IMR-90 (cell line): ENCODE results near the gene TDRD7. TPM values are rescaled to one million over a fixed set of nuclear protein-coding genes. Genes with fewer than 3 reads are reported as not detected.

Experiments
- ATAC-seq: fragments of 200-7000 bp; cut with Tn5 transposase; 2 replicates; pipeline ENCODE4 v1.9.1; 2020; ENCODE audit warnings: low read depth, mild to moderate bottlenecking, moderate library complexity
- BruUV-seq: library from RNA; stranded (reverse); fragments of 400-500 nt; replicated peaks from 2 replicates; lab custom pipeline; 2021; lab: Mats Ljungman, UMichigan
- CTCF ChIA-PET: fragments of 300-600 bp; formaldehyde crosslinking; extraction: SDS; loops from one replicate; lab custom pipeline; 2021; ENCODE audit warnings: antibody characterized with exemption; lab: Yijun Ruan, JAX
- POLR2A ChIA-PET: fragments of 300-600 bp; sonication (Branson Sonifier 250); formaldehyde crosslinking; loops from one replicate; lab custom pipeline; 2022; ENCODE audit warnings: antibody characterized with exemption; ENCODE audit not compliant: unreplicated experiment; lab: Charles Lee
- DNase-seq: peaks from one replicate; pipeline ENCODE4 v3.0.0; 2013
- H2AFZ ChIP-seq: replicated peaks from 2 replicates; pipeline ENCODE3; 2013; ENCODE audit warnings: low read length, mild to moderate bottlenecking; ENCODE audit not compliant: poor library complexity
- H2AK5ac ChIP-seq: 2 replicates; pipeline ENCODE4 v1.6.1; 2013; ENCODE audit warnings: low read depth, low read length, inconsistent platforms
- H2AK9ac ChIP-seq: replicated peaks from 2 replicates; pipeline ENCODE3; 2013; ENCODE audit warnings: mild to moderate bottlenecking, low read depth, low read length, moderate library complexity; ENCODE audit not compliant: poor library complexity
- H2BK120ac ChIP-seq: 2 replicates; pipeline ENCODE4 v1.6.1; 2013; ENCODE audit warnings: low read depth, low read length, inconsistent platforms
- H2BK15ac ChIP-seq: 3 replicates; pipeline ENCODE4 v1.6.1; 2013; ENCODE audit warnings: low read depth, low read length, inconsistent platforms
- H2BK20ac ChIP-seq: 2 replicates; pipeline ENCODE4 v1.6.1; 2013; ENCODE audit warnings: low read depth, mild to moderate bottlenecking, inconsistent platforms, low read length, moderate library complexity
- H2BK5ac ChIP-seq: 2 replicates; pipeline ENCODE4 v1.6.1; 2013; ENCODE audit warnings: mild to moderate bottlenecking, low read depth, low read length, inconsistent platforms; ENCODE audit not compliant: poor library complexity, severe bottlenecking
- H3K14ac ChIP-seq: replicated peaks from 2 replicates; pipeline ENCODE4 v1.6.1; 2013; ENCODE audit warnings: low read depth, low read length, inconsistent platforms
- H3K18ac ChIP-seq: 2 replicates; pipeline ENCODE4 v1.6.1; 2013; ENCODE audit warnings: low read depth, low read length, control low read depth
- H3K23ac ChIP-seq: 2 replicates; pipeline ENCODE4 v1.6.1; 2013; ENCODE audit warnings: low read depth, low read length, inconsistent platforms
- H3K27ac ChIP-seq: 2 replicates; pipeline ENCODE4 v1.5.1; 2013; ENCODE audit warnings: mild to moderate bottlenecking, control low read depth, low read length; ENCODE audit not compliant: insufficient read depth
- H3K27me3 ChIP-seq: 2 replicates; pipeline ENCODE4 v1.6.1; 2013; ENCODE audit warnings: low read length; ENCODE audit not compliant: control insufficient read depth, insufficient read depth
- H3K36me3 ChIP-seq: 2 replicates; pipeline ENCODE4 v1.6.1; 2013; ENCODE audit warnings: low read length, mixed read lengths; ENCODE audit not compliant: control insufficient read depth, insufficient read depth
- H3K4ac ChIP-seq: 2 replicates; pipeline ENCODE4 v1.6.1; 2013; ENCODE audit warnings: low read depth, low read length, inconsistent platforms
- H3K4me1 ChIP-seq: 2 replicates; pipeline ENCODE4 v1.6.1; 2013; ENCODE audit warnings: low read length, mixed read lengths; ENCODE audit not compliant: control insufficient read depth, insufficient read depth
- H3K4me2 ChIP-seq: 2 replicates; pipeline ENCODE4 v1.6.1; 2013; ENCODE audit warnings: low read depth, mild to moderate bottlenecking, control low read depth, low read length, moderate library complexity
- H3K4me3 ChIP-seq: 2 replicates; pipeline ENCODE4 v1.5.1; 2013; ENCODE audit warnings: low read depth, mild to moderate bottlenecking, control low read depth, low read length, moderate library complexity; ENCODE audit not compliant: insufficient read depth
- H3K56ac ChIP-seq: 2 replicates; pipeline ENCODE4 v1.6.1; 2013; ENCODE audit warnings: low read length, inconsistent platforms; ENCODE audit not compliant: insufficient read depth; ENCODE audit errors: extremely low read depth
- H3K79me1 ChIP-seq, 2 experiments: 2 replicates each; pipeline ENCODE4 v1.6.1; 2013; ENCODE audit warnings: low read length in 2 of 2, inconsistent platforms in 1 of 2, low read depth in 1 of 2
- H3K9ac ChIP-seq: 2 replicates; pipeline ENCODE4 v1.6.1; 2013; ENCODE audit warnings: low read depth, low read length, control low read depth
- H3K9me1 ChIP-seq: 2 replicates; pipeline ENCODE4 v1.6.1; 2013; ENCODE audit warnings: low read length, inconsistent platforms; ENCODE audit not compliant: insufficient read depth
- H3K9me3 ChIP-seq: 2 replicates; pipeline ENCODE4 v1.6.1; 2013; ENCODE audit warnings: low read length; ENCODE audit not compliant: control insufficient read depth, insufficient read depth
- H4K20me1 ChIP-seq: 2 replicates; pipeline ENCODE4 v1.6.1; 2013; ENCODE audit warnings: low read length, inconsistent platforms; ENCODE audit not compliant: insufficient read depth
- H4K5ac ChIP-seq: 2 replicates; pipeline ENCODE4 v1.6.1; 2013; ENCODE audit warnings: mild to moderate bottlenecking, low read depth, low read length, control low read depth
- H4K8ac ChIP-seq, 2 experiments: 2 replicates each; pipeline ENCODE4 v1.6.1; 2013; ENCODE audit warnings: low read depth in 2 of 2, low read length in 2 of 2, control low read depth in 1 of 2, inconsistent platforms in 1 of 2
- H4K91ac ChIP-seq: 2 replicates; pipeline ENCODE4 v1.6.1; 2013; ENCODE audit warnings: low read depth, low read length, inconsistent platforms; ENCODE audit not compliant: insufficient read depth
- BHLHE40 ChIP-seq: fragments of 150-350 bp; IDR thresholded peaks from 2 replicates; pipeline ENCODE4 v1.6.1; 2016; ENCODE audit warnings: mild to moderate bottlenecking, low read depth, low read length
- CEBPB ChIP-seq: IDR thresholded peaks from 2 replicates; pipeline ENCODE4 v1.6.1; 2012; ENCODE audit warnings: low read depth, low read length, improper control_type of control experiment
- CHD1 ChIP-seq: IDR thresholded peaks from 2 replicates; pipeline ENCODE4 v1.6.1; 2012; ENCODE audit warnings: low read depth, low read length, improper control_type of control experiment
- FOS ChIP-seq: fragments of 150-350 bp; IDR thresholded peaks from 2 replicates; pipeline ENCODE4 v1.6.1; 2016; ENCODE audit warnings: low read depth, low read length
- MAFK ChIP-seq: IDR thresholded peaks from 2 replicates; pipeline ENCODE4 v1.6.1; 2012; ENCODE audit warnings: low read depth, low read length, improper control_type of control experiment
- MAZ ChIP-seq: IDR thresholded peaks from 2 replicates; pipeline ENCODE4 v1.6.1; 2012; ENCODE audit warnings: low read depth, mild to moderate bottlenecking, low read length, improper control_type of control experiment, moderate library complexity, borderline replicate concordance
- MXI1 ChIP-seq: IDR thresholded peaks from 2 replicates; pipeline ENCODE4 v1.6.1; 2012; ENCODE audit warnings: low read depth, mild to moderate bottlenecking, low read length, moderate library complexity, borderline replicate concordance
- NFE2L2 ChIP-seq: fragments of 150-350 bp; IDR thresholded peaks from 2 replicates; pipeline ENCODE4 v1.6.1; 2016; ENCODE audit warnings: low read depth, mild to moderate bottlenecking, low read length
- POLR2A ChIP-seq: IDR thresholded peaks from 2 replicates; pipeline ENCODE4 v1.6.1; 2012; ENCODE audit warnings: mild to moderate bottlenecking, low read depth, low read length
- RAD21 ChIP-seq: IDR thresholded peaks from 2 replicates; pipeline ENCODE4 v1.6.1; 2012; ENCODE audit warnings: low read length, improper control_type of control experiment
- RCOR1 ChIP-seq: IDR thresholded peaks from 2 replicates; pipeline ENCODE4 v1.6.1; 2012; ENCODE audit warnings: mild to moderate bottlenecking, low read length, improper control_type of control experiment; ENCODE audit not compliant: insufficient replicate concordance
- RFX5 ChIP-seq: IDR thresholded peaks from 2 replicates; pipeline ENCODE4 v1.8.0; 2012; ENCODE audit warnings: low read depth, mild to moderate bottlenecking, low read length, moderate library complexity
- SMC3 ChIP-seq: fragments of 150-350 bp; IDR thresholded peaks from 2 replicates; pipeline ENCODE4 v1.6.1; 2016; ENCODE audit warnings: low read depth, mild to moderate bottlenecking, antibody characterized with exemption, low read length, moderate library complexity
- WGBS, 2 experiments: methylation state at CpG; one replicate each; pipeline versions ENCODE4 v1.1.5 to v1.1.7; 2013; ENCODE audit warnings: missing lambda C conversion rate in 2 of 2; ENCODE audit not compliant: insufficient read length in 1 of 2; ENCODE audit errors: extremely low coverage in 2 of 2; 5-methylcytosine and 5-hydroxymethylcytosine counted together
- dilution Hi-C: fragments of 300-500 bp; cut with HindIII; formaldehyde crosslinking; loops from one replicate; pipeline ENCODE4 v1.14.3; 2018; ENCODE audit warnings: low sequenced_read_pairs; ENCODE audit not compliant: unreplicated experiment
- in situ Hi-C: fragments of 300-500 bp; cut with MboI; formaldehyde crosslinking; loops from 3 replicates; pipeline ENCODE4 v1.14.3; 2019; ENCODE audit warnings: low sequenced_read_pairs, inconsistent platforms, mixed read lengths
- intact Hi-C: fragments of 100-400 bp; cut with micrococcal nuclease; formaldehyde crosslinking; loops from 2 replicates; pipeline ENCODE4 v1.10.0; 2022
- polyA plus RNA-seq, 3 experiments: library from polyadenylated mRNA; depleted of rRNA; stranded (reverse); fragments of >200 nt; gene quantifications; 2 replicates each; pipeline ENCODE4 v1.2.3, GENCODE V29; 2012; ENCODE audit warnings: low replicate concordance in 1 of 3
- total RNA-seq: library from RNA; depleted of rRNA; stranded (reverse); fragments of >200 nt; gene quantifications from 2 replicates; pipeline ENCODE4 v1.2.3, GENCODE V29; 2012
- TF ChIP-seq, protein P1 (sequence below): fragments of 150-350 bp; IDR thresholded peaks from 2 replicates; pipeline ENCODE4 v1.6.1; 2016; ENCODE audit warnings: low read depth, mild to moderate bottlenecking, low read length, moderate library complexity, borderline replicate concordance
- TF ChIP-seq, protein P2 (sequence below): conservative IDR thresholded peaks from 2 replicates; pipeline ENCODE4 v1.5.1; 2012; ENCODE audit warnings: mild to moderate bottlenecking, low read depth, low read length, improper control_type of control experiment
- TF ChIP-seq, protein P3 (sequence below): fragments of 150-350 bp; IDR thresholded peaks from 2 replicates; pipeline ENCODE4 v1.6.1; 2017; ENCODE audit warnings: mild to moderate bottlenecking, antibody characterized with exemption, low read length, low read depth

The TDRD7 gene
- total and polyA plus RNA-seq, 2 of the 4 experiments (the other 2 are of a cell fraction) = 4.4 to 9.7 TPM

DNA sequence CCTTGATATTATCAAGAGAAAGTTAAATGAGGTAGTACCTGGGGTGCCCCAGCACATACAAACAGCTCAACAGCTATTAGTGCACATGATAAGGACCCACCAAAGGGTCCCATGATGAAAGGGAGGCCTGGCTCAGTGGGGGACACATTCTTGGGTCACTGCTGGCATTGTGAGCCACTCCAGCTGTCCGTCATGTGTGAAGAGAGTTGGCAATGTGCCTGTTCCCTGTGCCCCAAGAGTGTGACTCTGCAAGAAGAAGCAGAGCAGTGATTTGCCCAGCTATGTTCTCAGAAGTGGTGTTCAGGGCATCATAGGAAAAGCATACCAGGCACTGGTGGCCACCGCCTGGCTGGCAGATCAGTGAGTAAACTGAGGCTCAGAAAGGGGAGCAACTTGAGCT lies 37.1 kb upstream of the TDRD7 start:
- Histone ChIP-seq H2AK5ac (no peak overlapping the region), H4K20me1 (no peaks in the 10 kb centered on the region), H2BK5ac (no peak overlapping the region), H3K27me3 (no peaks in the 10 kb centered on the region), H3K18ac (no peak overlapping the region), H2BK15ac (no peak overlapping the region), H4K91ac (no peak overlapping the region), H2BK20ac (no peak overlapping the region), H3K4me3 (no peak overlapping the region), H3K14ac (no peak overlapping the region), H3K9me1 (no peaks in the 10 kb centered on the region), H3K4me1 (no peaks in the 10 kb centered on the region), H4K8ac (no peak overlapping the region), H3K4me2 (no peak overlapping the region), H3K23ac (no peak overlapping the region), H3K79me1 (no peaks in the 10 kb centered on the region), H3K56ac (no peak overlapping the region), H3K9ac (no peak overlapping the region), H3K36me3 (no peaks in the 10 kb centered on the region), H3K27ac (no peak overlapping the region), H3K9me3 (no peaks in the 10 kb centered on the region), H2AK9ac (no peak overlapping the region), H2BK120ac (no peak overlapping the region), H2AFZ (no peak overlapping the region), H4K5ac (no peak overlapping the region), H3K4ac (no peak overlapping the region)
- TF ChIP-seq RAD21 (no peak), NFE2L2 (no peak), RFX5 (no peak), BHLHE40 (no peak), SMC3 (no peak), MXI1 (no peak), FOS (no peak), MAZ (no peak), RCOR1 (no peak), CHD1 (no peak), CEBPB (no peak), POLR2A (no peak), MAFK (no peak)
- TF ChIP-seq, protein P1, sequence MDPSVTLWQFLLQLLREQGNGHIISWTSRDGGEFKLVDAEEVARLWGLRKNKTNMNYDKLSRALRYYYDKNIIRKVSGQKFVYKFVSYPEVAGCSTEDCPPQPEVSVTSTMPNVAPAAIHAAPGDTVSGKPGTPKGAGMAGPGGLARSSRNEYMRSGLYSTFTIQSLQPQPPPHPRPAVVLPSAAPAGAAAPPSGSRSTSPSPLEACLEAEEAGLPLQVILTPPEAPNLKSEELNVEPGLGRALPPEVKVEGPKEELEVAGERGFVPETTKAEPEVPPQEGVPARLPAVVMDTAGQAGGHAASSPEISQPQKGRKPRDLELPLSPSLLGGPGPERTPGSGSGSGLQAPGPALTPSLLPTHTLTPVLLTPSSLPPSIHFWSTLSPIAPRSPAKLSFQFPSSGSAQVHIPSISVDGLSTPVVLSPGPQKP = no peak
- TF ChIP-seq, protein P2, sequence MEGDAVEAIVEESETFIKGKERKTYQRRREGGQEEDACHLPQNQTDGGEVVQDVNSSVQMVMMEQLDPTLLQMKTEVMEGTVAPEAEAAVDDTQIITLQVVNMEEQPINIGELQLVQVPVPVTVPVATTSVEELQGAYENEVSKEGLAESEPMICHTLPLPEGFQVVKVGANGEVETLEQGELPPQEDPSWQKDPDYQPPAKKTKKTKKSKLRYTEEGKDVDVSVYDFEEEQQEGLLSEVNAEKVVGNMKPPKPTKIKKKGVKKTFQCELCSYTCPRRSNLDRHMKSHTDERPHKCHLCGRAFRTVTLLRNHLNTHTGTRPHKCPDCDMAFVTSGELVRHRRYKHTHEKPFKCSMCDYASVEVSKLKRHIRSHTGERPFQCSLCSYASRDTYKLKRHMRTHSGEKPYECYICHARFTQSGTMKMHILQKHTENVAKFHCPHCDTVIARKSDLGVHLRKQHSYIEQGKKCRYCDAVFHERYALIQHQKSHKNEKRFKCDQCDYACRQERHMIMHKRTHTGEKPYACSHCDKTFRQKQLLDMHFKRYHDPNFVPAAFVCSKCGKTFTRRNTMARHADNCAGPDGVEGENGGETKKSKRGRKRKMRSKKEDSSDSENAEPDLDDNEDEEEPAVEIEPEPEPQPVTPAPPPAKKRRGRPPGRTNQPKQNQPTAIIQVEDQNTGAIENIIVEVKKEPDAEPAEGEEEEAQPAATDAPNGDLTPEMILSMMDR = no peak
- TF ChIP-seq, protein P3, sequence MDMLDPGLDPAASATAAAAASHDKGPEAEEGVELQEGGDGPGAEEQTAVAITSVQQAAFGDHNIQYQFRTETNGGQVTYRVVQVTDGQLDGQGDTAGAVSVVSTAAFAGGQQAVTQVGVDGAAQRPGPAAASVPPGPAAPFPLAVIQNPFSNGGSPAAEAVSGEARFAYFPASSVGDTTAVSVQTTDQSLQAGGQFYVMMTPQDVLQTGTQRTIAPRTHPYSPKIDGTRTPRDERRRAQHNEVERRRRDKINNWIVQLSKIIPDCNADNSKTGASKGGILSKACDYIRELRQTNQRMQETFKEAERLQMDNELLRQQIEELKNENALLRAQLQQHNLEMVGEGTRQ = no peak
- no TSS peak for BruUV-seq
- intact Hi-C loops = no loop called here
- DNase-seq (no peak), ATAC-seq (no peak)
- CTCF ChIA-PET = no interaction called here
- 14% methylated on average over 1 of the region's 2 CpGs; no CpG with 5 or more reads in 1 of the 2 experiments for WGBS, 2 experiments
- dilution Hi-C loops = no loop called here
- POLR2A ChIA-PET = no interaction called here
- in situ Hi-C loops = no loop called here
